NCI-H510A treated with DMSO at 0.1 percent for 48 hours (cell line): ENCODE results near the gene RAB5B.
"Not testable (repeated sequence)": the region's sequence is repeated elsewhere in the genome, so short reads cannot be mapped to it uniquely, and the experiment has no call there.

Source experiments
- DNase-seq: peaks from one replicate; lab custom pipeline; 2025; lab: John Stamatoyannopoulos, UW

Gene RAB5B

DNA sequence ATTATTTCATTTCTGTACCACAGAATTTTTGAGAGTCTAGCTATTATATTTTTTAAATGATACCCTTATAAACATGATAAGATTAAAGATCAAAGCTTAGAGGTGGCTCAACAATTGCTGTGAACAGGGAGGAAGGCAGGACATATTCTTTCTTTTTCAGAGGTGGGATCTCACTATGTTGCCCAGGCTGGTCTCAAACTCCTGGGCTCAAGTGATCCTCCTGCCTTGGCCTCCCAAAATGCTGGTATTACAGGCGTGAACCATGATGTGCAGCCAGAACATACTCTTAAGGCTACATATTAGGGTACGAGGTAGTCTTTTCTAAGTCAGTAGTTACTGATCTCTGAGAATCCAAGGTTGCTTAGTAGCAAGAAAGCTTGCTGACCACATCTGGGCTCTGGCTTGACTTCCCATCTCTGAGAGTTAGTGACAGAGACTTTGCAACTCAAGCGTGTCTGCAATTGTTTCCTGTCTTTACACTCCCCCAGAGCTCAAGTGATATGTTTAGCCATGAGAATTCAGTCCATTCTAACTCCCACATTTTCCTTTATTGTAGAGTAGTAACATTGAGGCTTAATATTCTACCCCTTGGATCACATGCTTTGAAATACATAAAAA is 8.6 kb downstream of the RAB5B start:
- no peak for DNase-seq

DNA sequence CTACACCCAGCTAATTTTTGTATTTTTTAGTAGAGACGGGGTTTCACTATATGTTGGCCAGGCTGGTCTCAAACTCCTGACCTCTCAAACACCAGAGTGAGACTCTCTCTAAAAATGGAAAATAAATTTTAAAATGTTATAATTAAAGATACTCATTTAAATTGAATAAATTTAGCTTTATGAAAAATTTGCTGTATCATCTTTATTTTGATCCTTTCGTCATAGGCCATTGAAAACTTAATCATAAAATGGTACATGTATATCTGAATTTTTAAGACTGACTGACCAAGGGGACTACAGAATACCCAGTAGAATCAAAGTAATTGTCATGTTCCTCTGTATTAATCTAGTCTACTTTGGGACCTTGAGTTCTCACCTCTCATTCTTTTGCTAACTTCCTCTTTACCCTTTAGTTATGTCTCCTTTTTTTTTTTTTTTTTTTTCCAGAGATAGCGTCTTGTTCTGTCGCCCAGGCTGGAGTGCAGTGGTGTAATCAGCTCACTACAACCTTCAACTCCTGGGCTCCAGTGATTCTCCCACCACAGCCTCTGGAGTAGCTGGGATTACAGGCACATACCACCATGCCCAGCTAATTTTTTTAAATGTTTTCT is 9.5 kb downstream of the RAB5B start:
- DNase-seq = no peak

GRCh38 chr12:55984861-55985260 is 11.0 kb downstream of the RAB5B start:
- DNase-seq = no peak

- no peak for DNase-seq
Observed at GRCh38 chr12:55985341-55985740, 11.5 kb downstream of the RAB5B start.

GRCh38 chr12:55985976-55986375 is 12.1 kb downstream of the RAB5B start:
- DNase-seq = not testable (repeated sequence)

DNA sequence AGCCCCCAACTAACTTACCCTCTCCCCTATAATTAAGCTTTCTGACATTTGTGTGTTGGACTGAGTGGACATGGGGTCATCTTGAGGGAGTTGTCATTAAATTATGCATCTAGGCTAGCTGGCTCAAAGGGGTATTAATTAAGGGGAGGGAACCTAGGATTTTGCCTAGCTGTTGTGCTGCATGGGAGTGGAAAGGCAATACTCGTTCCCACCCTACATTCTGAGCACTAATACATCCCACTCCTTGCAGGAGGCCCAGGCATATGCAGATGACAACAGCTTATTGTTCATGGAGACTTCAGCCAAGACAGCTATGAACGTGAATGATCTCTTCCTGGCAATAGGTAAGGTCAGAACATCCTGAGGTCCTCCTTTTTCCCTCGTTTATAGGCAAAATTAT is 17.2 kb downstream of the RAB5B start:
- DNase-seq = no peak

- DNase-seq = no peak
Observed at GRCh38 chr12:55993230-55993853, 19.5 kb downstream of the RAB5B start.

DNA sequence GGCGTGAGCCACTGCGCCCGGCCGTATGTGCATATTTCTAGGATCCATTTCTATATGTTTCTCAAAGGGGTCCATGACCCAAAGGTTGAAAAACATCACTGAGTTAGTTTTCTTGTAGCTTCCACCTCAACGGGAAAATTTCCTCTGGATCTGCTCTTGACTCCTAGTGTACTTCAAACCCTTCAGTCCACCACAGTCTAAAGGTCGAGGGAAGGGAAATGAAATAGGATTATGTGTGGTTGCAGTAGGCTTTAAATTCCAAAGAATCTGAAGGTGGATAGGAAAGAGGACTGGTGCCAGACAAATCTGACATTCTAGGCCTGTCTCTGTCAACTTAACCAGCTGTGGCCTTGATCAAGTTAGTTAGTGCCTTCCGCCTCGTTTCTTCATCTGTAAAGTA is 21.5 kb downstream of the RAB5B start:
- no peak for DNase-seq

- peak; percentile 76 for DNase-seq
Observed at GRCh38 chr12:55996201-55996714, 22.4 kb downstream of the RAB5B start.

GRCh38 chr12:55996715-55997534 is 23.0 kb downstream of the RAB5B start, which contains the start of gene SUOX:
Gene SUOX (plus strand): TSS chr12:55997276. CDS start chr12:56002222, 4,946 bp downstream.
- peak; percentile 93 for DNase-seq

GRCh38 chr12:55997535-55997859 is 23.6 kb downstream of the RAB5B start:
- no peak for DNase-seq

DNA sequence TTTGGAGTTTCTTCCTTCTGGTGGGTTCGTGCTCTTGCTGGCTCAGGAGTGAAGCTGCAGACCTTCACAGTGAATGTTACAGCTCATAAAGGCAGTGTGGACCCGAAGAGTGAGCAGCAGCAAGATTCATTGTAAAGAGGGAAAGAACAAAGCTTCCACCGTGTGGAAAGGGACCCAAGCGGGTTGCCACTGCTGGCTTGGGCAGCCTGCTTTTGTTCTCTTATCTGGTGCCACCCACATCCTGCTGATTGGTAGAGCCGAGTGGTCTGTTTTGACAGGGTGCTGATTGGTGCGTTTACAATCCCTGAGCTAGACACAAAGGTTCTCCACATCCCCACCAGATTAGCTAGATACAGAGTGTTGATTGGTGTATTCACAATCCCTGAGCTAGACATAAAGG is 25.6 kb downstream of the RAB5B start:
- not testable (repeated sequence) for DNase-seq

- DNase-seq = not testable (repeated sequence)
Observed at GRCh38 chr12:55999999-56000540, 26.2 kb downstream of the RAB5B start.

GRCh38 chr12:56001487-56002100 is 27.7 kb downstream of the RAB5B start:
- no peak for DNase-seq

DNA sequence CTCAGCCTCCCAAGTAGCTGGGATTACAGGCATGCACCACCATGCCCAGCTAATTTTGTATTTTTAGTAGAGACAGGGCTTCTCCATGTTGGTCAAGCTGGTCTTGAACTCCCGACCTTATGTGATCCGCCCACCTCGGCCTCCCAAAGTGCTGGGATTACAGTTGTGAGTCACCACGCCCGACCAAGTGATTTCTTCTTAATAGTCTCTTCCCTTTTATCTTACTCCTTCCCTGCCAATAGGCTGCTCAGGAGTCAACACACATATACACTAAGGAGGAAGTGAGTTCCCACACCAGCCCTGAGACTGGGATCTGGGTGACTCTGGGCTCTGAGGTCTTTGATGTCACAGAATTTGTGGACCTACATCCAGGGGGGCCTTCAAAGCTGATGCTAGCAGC is 29.5 kb downstream of the RAB5B start:
- DNase-seq = not testable (repeated sequence)

DNA sequence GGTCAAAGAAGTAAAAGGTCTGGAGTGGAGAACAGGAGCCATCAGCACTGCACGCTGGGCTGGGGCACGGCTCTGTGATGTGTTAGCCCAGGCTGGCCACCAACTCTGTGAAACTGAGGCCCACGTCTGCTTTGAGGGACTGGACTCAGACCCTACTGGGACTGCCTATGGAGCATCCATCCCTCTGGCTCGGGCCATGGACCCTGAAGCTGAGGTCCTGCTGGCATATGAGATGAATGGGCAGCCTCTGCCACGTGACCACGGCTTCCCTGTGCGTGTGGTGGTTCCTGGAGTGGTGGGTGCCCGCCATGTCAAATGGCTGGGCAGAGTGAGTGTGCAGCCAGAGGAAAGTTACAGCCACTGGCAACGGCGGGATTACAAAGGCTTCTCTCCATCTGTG is 30.3 kb downstream of the RAB5B start:
- DNase-seq = no peak

- peak; percentile 39 for DNase-seq
Observed at GRCh38 chr12:56007564-56008559, 34.0 kb downstream of the RAB5B start.

GRCh38 chr12:56010111-56010570 is 36.3 kb downstream of the RAB5B start:
- no peak for DNase-seq

DNA sequence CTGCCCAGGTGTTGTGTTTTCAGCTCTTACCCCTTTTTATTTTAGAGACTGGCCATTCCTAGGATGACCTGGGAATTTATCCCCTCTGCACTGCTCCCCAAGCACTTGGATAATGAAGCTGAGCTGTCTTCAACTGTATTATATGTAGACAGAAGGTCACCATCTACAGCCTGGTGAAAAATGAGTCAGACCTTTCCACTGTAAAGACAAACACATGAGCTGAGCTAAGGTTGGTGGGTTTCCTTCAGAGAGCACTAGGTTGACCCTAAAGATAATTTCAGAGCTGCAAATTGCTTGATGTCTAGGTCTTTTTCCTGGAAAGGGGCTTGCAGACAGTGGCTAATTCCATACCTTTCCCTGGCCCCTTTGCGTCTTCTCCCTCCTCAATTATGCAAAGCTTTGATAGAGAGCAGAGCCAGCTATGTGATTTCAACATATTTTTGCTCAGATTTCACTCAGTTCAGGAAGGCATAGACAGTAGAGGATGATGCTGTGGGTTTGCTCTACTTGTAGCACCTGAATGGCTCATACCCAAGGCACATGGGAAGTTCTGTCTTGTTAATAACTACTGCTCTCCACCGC is 37.7 kb downstream of the RAB5B start:
- no peak for DNase-seq

DNA sequence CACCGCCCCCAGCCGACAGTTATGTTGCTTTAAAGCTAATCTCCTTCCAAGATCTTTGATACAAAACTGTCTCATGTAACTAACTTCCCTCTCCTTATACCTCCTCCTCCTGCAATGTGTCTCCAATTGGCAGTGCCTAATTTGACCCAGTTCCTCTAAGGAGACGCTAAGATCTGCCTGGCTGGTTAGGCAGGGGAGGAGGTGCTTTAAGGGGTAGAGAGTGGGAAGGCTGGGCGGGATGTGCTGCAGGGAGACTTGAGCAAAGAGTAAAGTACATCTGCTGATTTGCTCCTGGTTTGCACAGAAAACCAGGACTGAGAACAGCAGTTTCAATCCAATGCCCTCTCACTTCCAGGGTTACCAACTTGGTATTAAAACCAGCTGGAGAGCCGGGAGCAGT is 39.6 kb downstream of the RAB5B start:
- no peak for DNase-seq
